Stimulated activated CD4-positive, alpha-beta T cell treated with anti-CD3 and anti-CD28 coated beads, Interleukin-12 subunit alpha, Interleukin-12 subunit beta, amount 100 ng/mL, for 48 hours (primary cell): Measurements from ENCODE around the gene GSK3A.
A peak's percentile ranks its signal among the peaks of the same experiment; 100 is the strongest.

Experiments used
- DNase-seq, 3 donors: peaks; one replicate each; pipeline ENCODE4 v3.0.0-alpha.2; 2020; ENCODE audit warnings: low read depth in 2 of 3, low spot score in 1 of 3

GSK3A gene

DNA sequence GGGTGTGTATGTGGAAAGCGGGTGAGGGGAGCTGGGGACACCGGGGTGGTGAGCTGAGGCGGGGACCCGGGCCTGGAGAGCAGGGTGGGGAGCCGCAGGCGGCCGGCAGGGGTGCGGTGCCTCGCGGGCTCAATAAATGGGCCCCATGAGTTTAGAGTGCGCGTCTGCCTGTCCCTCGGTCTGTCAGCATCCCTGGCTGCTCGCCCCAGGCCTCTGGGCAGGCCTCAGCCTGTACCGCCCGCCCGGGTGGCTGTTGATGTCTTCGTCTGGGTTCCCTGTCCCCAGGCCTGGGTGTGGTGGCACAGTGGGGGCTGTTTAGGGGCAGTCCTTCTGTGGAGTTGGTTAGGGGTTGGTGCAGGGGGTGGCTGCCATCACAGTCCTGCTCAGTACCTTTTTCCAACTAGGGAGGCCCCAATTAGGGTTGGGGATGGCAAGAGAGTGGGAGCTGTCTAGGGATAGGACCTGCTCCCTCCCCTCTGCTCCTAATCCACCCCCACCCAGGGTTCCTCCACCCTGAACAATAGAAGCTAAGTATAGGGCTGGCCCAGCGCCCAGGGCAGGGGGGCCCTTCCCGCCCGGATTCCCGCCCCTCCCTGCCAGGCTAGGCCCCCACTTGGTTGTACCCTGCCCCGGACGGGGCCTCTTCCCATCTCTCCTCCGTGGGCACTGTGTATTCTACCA is 38.9 kb upstream of the GSK3A start:
- no peak for DNase-seq

DNA sequence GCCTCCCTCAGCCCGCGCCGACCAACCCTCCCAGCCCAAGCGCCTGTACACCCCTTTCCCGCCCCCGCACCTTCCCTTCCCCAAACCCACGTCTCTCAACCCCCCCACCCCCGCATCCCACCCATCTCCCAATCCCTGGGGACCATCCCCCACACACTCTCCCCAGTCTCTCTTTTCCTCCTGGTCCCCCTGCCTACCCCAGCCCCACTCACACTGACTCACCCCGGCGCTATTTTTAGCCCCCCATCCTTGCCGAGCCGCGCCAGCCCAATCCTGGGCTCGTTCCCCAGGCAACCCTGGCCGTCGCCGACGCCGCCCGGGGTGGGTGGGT is 38.4 kb upstream of the GSK3A start:
- no peak for DNase-seq

DNA sequence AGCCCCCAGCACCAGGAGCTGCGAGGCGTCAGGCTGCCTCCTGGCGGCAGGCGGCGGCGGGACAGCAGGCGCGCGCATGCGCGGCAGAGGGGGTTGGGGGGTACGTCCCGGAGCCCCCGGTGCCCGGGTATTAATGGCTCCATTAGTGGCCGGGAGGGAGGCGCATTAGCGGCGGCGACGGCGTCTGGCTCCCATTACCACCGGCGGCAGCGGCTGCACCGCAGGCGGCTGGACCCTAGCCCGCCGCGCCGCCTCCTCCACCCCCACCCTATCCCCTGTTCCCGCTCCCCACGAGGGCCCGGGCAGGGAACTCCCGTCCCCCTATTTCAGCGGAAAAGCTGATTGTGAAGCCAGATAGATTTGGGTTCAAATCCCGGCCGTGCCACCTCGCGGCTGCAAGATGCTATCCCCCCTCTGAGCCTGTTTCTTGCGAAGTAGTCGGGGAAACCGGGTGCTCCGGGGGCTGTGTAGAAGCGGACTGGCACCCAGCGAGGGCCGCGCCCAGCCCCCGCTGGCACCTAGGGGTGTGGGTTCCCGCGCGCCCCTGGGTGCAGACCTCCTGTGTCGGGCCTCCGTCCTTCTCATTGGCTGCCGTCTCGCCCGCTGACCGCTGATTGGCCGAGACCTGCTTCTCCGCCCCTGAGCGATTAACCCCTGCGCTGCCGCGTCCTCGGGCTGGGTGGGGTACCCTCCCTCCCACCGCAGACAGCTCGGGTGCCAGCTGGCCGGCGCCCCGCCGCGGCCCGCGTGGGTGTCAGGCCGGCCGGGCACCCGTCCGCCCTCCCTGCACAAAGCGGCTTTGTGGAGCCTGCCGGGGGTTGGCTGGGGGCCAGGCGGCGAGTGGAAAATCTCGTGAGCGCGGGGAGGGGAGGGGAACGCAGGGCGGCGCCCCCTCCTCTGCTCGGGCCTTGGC is 37.8 kb upstream of the GSK3A start:
- DNase-seq = peak; percentile 77 to 84 (median 80)

DNA sequence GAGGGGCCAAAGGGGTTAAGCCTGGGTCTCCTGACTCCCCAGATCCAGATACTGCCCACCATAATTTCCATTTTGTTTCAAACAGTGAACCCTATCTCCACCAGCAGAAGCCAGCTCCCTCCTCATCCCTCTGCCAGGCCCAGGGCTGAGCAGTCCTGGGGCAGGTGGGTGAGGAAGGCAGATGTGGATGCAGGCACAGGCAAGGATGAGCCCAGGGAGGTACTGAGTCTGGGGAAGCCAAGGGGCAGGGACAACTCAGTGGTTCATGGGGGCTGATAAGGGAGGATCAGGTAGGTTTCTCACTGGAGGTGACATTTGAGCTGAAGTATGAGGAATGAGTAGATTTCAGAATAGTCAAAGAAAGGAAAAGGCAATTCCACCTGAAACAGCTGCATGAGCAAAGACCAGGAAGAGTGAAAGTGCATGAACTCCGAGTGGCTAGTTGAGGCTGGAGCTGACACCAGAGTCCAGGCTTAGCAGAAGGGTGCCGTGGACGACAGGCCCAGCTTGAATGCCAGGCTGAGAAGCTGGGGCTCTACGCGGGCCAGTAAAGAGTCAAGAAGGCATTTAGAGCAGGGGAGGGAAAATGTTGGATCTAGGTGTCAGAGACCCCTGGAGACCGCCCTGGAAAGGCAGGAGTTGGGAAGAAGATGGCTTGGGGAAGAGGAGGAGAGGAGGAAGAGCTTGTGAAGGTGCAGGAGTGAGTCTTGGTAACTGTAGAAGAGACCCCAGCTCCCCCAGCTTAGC is 36.9 kb upstream of the GSK3A start:
- DNase-seq = no peak

DNA sequence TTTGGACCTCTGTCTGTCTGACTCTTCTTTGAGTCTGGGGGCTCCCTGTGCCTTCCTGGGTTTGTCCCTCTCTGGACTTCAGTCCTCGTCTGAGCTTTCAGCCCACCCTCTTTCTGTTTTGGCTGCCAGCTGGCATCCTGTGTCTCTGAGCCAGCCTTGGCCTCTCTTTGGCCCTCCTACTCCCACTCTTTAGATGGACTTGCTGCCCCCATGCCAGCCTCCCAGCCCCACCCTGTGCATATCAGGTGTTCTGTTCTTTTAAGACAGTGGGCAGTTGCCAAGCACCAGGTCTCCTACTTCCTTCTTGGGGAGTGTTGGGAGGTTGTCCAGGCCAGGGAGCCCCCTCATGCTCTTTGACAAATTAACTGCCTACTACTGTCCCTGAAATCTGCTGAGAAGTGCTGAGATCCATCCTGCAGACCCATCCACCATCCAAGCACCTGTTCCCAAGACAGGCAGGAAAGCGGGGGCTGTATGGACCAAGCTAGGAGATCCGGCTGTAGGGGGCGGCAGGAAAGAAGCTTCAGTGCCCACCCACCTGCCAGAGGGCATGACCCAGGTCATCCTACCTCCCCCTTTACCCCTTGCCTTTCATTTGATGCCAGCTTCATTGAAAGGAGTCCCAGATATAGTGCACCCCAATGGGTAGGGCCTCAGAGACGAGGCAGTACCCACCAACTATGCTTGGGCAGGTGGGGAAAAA is 36.2 kb upstream of the GSK3A start:
- DNase-seq = no peak

DNA sequence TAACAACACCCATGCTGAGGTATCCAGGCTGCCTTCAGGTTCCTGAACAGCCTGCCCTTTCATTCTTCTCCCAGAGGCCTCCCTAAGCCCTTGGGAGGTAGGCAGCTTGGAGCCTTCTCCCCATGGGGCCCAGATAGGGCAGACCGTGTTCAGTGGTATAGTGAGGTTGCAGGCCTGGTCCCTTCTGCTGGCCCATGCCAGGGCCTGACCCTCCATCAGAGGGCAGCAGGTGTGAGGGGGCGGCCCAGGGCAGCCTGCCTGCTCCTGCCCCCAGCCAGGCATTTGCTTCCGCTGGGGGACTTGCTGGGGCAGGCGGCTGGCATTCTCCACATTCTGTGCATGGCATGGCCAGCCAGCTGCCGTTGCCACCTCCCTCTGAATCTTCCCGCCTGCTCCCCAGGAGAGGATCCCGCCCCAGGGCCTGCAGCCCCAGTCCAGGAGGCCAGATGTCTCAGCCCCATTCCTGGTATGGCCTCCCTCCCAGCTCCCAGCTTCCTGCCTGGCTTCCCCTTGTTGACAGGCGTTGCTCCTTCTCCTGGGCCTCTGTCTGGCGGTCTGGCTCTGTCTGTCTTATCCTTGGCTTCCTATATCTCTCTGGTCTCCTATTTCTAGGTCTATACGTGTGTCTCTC is 35.5 kb upstream of the GSK3A start:
- DNase-seq = no peak

DNA sequence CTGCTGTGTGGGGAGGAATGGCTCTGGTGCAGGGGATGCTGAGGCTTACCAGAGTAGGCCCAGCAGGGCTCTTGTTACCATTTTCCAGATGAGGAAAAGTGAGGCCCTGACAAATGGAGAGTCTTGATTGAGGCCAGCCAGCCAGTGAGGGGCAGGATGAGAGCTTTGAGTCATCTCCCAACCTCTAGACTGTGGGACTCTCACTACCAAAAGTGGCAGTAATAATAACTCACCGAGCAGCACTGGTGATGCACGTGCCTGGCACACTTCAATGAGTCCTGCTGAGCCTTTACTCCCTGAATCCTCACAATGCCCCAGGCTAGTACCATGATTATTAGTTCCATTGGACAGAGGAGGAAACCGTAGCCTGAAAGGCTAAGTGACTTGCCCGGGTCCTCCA is 34.4 kb upstream of the GSK3A start:
- DNase-seq = no peak

DNA sequence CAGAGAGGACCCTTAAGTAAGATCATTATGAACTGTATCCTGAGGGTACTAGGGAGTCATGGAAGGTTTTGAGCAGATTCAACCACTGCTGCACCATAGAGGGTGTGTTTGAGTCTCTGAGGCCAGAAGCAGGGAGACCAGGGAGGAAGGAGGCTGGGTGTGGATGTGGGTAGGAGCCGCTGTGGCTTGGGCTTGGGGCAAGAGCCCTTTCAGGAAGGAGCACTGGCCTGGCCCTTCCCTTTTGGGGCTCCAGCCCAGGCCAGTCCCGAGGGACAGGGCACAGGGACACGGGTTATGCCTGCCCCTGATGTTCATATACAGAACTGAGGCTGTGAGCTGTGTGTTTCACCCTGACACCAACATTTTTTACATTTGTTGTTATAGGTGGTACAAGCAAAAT is 33.9 kb upstream of the GSK3A start:
- DNase-seq = no peak

DNA sequence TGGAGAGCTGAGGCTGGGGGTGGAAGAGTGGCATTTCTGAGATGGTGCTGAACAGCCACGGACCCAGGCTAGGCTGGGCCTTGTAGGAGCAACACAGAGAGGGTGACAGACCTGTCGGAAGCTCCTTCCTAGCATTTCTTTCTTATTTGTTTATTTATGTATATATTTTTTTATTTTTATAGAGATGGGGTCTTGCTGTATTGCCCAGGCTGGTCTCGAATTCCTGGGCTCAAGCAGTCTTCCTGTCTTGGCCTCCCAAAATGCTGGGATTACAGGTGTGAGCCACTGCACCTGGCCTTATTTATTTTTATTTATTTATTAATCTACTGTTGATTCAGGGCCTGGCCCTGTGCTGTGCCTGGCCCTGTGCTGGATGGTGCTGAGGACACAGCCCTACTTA is 33.1 kb upstream of the GSK3A start:
- DNase-seq = no peak

DNA sequence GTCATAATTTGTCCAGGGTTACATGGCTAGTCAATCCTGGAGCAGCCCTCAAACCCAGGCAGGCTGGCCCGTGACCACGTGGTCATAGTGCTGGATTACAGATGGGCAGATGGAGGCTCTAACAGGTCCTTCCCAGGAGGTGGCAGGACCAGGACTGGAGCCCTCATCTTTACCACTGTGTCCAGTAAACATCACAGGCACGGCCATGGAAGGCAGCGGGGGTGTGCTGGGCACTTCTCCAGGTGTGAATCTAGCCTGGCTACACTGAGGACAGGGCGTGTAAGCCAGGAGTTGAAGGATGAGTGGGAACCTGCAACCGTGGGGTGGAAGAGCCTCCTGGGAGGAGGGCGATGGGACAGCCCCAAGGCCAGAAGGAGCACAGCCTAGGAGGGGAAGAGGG is 32.7 kb upstream of the GSK3A start:
- no peak for DNase-seq

DNA sequence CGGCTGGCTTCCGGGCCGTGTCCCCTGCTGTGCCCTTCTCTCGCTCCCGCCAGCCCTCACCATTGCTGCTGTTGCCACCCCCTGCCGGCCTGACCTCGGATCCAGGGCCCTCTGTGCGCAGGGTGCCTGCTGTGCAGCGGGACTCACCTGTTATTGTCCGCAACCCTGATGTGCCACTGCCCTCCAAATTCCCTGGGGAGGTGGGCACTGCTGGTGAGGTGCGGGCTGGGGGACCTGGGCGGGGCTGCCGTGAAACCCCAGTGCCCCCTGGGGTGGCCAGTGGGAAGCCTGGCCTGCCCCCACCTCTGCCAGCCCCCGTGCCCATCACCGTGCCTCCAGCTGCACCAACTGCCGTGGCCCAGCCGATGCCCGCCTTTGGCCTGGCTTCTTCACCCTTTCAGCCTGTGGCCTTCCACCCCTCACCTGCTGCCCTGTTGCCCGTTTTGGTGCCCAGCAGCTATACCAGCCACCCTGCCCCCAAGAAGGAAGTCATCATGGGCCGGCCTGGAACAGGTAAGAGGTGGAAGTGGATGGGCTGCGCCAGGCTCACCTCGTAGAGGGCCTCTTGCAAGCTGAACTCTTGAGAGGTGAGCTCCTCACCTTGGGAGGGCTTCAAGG is 31.8 kb upstream of the GSK3A start:
- no peak for DNase-seq

DNA sequence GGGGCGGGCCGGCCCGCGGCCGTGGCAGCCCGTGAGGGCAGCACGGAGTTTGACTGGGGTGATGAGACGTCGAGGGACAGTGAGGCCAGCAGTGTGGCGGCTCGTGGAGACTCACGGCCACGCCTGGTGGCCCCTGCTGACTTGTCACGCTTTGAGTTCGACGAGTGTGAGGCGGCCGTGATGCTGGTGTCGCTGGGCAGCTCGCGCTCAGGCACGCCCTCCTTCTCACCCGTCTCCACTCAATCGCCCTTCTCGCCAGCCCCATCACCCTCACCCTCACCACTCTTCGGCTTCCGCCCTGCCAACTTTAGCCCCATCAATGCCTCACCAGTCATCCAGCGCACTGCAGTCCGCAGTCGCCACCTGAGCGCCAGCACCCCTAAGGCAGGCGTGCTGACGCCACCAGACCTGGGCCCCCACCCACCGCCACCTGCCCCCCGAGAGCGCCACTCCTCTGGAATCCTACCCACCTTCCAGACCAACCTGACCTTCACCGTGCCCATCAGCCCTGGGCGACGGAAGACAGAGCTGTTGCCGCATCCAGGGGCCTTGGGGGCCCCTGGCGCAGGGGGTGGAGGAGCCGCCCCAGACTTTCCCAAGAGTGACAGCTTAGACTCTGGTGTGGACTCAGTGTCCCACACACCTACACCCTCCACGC is 31.1 kb upstream of the GSK3A start:
- no peak for DNase-seq

DNA sequence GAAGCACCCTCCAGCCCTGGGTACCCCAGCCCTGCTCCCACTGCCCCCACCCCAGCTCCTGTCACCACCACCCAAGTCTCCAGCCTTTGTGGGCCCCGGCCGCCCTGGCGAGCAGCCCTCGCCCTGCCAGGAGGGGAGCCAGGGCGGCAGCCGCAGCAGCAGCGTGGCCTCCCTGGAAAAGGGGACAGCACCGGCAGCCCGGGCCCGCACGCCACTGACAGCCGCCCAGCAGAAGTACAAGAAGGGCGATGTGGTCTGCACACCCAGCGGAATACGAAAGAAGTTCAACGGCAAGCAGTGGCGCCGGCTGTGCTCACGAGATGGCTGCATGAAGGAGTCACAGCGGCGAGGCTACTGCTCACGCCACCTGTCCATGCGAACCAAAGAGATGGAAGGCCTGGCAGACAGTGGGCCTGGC is 30.6 kb upstream of the GSK3A start:
- DNase-seq = no peak

DNA sequence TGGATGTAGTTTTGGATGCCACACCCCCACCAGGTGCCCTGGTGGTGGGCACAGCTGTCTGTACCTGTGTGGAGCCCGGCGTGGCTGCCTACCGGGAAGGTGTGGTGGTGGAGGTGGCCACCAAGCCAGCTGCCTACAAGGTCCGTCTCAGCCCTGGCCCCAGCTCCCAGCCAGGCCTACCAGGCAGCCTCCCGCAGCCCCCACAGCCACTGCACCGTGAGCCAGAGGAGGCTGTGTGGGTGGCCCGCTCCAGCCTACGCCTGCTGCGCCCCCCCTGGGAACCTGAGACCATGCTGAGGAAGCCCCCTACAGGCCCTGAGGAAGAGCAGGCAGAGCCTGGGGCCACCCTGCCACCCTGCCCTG is 30.1 kb upstream of the GSK3A start:
- DNase-seq = no peak

DNA sequence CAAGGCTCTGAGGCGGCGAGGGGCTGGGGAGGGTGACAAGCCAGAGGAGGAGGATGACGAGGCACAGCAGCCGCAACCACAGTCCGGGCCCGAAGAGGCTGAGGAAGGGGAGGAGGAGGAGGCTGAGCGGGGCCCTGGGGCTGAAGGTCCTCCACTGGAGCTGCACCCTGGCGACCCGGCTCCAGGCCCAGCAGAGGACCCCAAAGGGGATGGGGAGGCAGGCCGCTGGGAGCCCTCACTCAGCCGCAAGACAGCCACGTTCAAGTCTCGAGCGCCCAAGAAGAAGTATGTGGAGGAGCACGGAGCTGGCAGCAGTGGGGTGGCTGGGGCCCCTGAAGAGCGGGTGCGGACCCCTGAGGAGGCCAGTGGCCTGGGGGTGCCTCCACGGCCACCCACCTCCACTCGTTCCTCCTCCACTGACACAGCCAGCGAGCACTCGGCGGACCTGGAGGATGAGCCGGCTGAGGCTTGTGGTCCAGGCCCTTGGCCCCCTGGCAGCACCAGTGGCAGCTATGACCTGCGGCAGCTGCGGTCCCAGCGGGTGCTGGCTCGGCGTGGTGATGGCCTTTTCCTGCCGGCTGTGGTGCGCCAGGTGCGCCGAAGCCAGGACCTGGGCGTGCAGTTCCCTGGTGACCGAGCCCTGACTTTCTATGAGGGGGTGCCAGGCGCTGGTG is 29.6 kb upstream of the GSK3A start:
- DNase-seq = no peak

DNA sequence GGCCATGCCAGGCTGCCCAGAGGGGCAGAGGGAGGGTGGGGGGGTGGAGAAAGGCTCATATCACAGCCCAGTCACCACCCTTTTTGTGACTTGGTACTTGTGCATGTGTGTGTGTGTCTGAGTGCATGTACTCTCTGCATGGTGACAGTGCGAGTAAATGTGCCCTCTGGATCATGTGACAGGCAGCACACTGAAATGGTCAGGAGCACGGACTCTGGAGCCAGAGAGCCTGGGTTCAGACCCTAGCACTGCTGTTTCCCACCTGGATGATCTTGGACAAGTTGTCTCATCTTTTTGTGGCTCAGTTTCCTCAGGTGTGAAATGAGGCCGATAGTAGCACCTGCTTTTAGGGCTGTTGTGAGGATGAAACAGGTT is 28.6 kb upstream of the GSK3A start:
- DNase-seq = no peak

DNA sequence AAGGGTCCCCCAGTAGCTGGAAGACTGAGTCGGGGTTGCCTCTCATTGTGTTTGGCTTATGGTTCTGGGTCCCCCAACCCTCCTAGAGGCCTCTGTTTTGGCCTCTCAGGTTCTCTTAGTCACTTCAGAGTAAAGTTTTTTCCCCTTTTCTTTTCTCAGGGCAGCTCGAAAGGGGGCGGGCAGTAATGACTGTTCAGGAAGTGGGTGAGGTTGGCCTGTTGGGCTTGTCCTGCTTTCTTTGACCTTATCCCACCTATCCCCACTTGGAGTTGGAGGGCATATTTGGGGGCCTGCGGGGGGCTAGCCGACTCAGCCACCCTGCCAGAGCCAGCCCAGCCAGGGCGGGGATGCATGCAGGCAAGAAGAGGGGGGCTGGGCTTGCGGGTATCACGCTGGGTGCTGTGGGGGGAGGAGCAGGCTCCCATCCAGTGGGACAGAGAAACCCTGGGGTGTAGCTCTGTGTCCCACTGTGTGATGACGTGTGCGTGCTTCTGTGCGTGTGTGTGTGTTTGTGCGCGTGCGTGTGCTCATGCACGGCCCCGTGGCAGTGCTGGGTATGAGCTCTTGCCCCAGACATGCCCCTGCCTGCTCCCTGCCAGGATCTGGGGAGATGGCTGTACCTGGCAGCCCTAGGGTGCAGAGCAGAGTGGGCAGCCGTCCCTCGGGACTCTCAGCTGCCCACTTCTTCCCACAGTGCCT is 28.1 kb upstream of the GSK3A start:
- DNase-seq = peak in 2 of 3 donors; percentile 57 to 61

DNA sequence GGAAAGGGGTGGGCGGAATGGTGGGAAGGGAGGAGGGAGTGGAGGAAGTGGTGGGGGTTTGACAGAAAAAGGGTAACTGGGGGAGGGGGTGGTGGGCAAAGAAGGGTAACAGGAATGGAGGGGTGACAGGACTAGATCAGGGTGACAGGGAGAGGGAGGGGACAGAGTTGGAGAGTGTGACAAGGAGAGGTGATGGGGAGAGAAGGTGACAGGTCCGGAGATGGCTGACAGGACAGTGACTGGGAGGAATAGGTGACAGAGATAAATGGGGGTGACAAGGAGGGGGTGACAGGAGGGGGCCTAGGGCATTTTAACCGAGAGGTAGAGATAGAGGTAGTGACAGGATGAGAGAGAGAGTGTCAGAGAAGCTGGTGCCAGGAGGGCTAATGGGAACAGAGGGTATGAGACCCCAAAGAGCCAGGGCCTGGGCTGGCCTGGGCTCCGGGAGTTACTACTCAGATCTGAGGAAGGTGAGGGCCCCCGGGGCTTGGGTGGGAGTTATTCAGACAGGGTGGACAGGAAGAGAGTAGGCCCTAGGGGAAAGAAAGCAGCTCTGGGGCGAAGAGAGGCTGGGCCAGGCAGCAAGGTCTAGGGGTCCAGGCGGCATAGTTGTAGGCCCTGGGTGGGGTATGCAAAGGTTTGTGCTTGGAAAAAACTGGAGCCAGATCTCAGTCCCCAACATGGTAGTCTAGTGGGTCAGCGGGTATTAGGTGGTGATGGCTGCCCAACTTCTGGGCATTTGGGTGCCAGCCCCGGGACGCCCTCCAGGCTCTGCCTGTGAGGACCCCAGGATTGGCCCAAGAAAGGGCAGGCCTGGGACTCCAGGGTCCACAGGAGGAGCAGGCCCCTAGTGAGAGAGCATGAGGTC is 27.3 kb upstream of the GSK3A start:
- no peak for DNase-seq
